Endodermal cell (in vitro differentiated cells): ENCODE results near the gene FGF23. TPM values are rescaled to one million over a fixed set of nuclear protein-coding genes. Genes with fewer than 3 reads are reported as not detected.

Source experiments
- DNase-seq: peaks from one replicate; pipeline ENCODE4 v3.0.0-alpha.2; 2017
- H3K27ac ChIP-seq: 2 replicates; pipeline ENCODE4 v1.5.1; 2013; ENCODE audit warnings: mild to moderate bottlenecking, low read depth, low read length, moderate library complexity
- H3K27me3 ChIP-seq: 2 replicates; pipeline ENCODE4 v1.6.1; 2013; ENCODE audit warnings: mild to moderate bottlenecking, low read length, moderate library complexity; ENCODE audit not compliant: insufficient read depth, control insufficient read depth, poor library complexity, severe bottlenecking
- H3K36me3 ChIP-seq: 2 replicates; pipeline ENCODE4 v1.7.0; 2013; ENCODE audit warnings: mild to moderate bottlenecking, low read length, moderate library complexity; ENCODE audit not compliant: control insufficient read depth, insufficient read depth
- H3K4me1 ChIP-seq: one replicate; pipeline ENCODE4 v1.7.0; 2013; ENCODE audit warnings: low read length; ENCODE audit not compliant: control insufficient read depth, insufficient read depth
- H3K4me3 ChIP-seq: 2 replicates; pipeline ENCODE4 v1.5.1; 2013; ENCODE audit warnings: mild to moderate bottlenecking, low read length, moderate library complexity
- H3K9ac ChIP-seq: 2 replicates; pipeline ENCODE4 v1.6.1; 2013; ENCODE audit warnings: mild to moderate bottlenecking, low read length, moderate library complexity; ENCODE audit not compliant: poor library complexity, severe bottlenecking; ENCODE audit errors: extremely low read depth
- H3K9me3 ChIP-seq: 2 replicates; pipeline ENCODE4 v1.6.1; 2013; ENCODE audit warnings: mild to moderate bottlenecking, low read length, moderate library complexity; ENCODE audit not compliant: control insufficient read depth
- H3K27ac Mint-ChIP-seq: 2 replicates; pipeline ENCODE4 v1.8.0; 2020; ENCODE audit warnings: mixed read lengths
- H3K27me3 Mint-ChIP-seq: 2 replicates; pipeline ENCODE4 v1.8.0; 2021; ENCODE audit warnings: mild to moderate bottlenecking, mixed read lengths; ENCODE audit not compliant: insufficient read depth
- H3K36me3 Mint-ChIP-seq: 2 replicates; pipeline ENCODE4 v1.8.0; 2020; ENCODE audit warnings: low read depth, mixed read lengths
- H3K4me1 Mint-ChIP-seq: 2 replicates; pipeline ENCODE4 v1.8.0; 2020; ENCODE audit warnings: mixed read lengths
- H3K4me3 Mint-ChIP-seq: 2 replicates; pipeline ENCODE4 v1.8.0; 2020; ENCODE audit warnings: mild to moderate bottlenecking, moderate library complexity, mixed read lengths
- H3K9me3 Mint-ChIP-seq: 2 replicates; pipeline ENCODE4 v1.8.0; 2020; ENCODE audit warnings: mild to moderate bottlenecking, mixed read lengths
- WGBS, 2 experiments: methylation state at CpG; one replicate each; pipeline versions ENCODE4 v1.1.5 to v1.1.7; 2013; ENCODE audit warnings: missing lambda C conversion rate in 2 of 2, mixed read lengths in 1 of 2; ENCODE audit not compliant: insufficient coverage in 1 of 2, insufficient read length in 1 of 2; 5-methylcytosine and 5-hydroxymethylcytosine counted together
- total RNA-seq, 2 donors: library from RNA; stranded (reverse); fragmentation: NEBNext Ultra II Directional in 1 of 2; extraction: Animal tissue kit (Norgen Biotek cat#: 25700) in 1 of 2; gene quantifications; 2 replicates in 1 of 2; 3 replicates in 1 of 2; pipeline ENCODE4 v1.2.1, GENCODE V29; 2021
- TF ChIP-seq, protein P1 (sequence below): fragments of 200-600 bp; sonication (generic); conservative IDR thresholded peaks from 2 replicates; pipeline ENCODE4 v1.5.0; 2021; ENCODE audit warnings: antibody characterized with exemption, mild to moderate bottlenecking

Gene FGF23
- total RNA-seq, 2 donors from 2014 or later = 0.33 to 0.44 TPM

DNA sequence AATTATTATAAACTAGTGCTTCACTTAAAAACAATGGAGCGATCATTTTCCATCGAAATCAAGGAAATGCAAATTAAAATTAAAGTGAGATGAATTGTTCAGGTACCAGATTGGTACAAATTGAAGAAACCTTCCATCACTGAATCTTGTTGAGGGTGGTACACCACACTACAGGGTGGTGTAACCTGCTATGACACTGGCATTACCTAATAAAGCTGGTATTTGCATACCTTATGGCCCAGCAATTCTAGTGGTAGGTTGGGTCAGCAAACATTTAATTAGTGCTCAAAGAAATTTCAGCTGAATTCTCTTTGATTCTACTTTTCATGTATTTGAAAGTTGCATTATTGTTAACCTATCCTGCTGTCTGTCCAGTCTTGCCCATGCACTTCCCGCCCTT, 49.3 kb downstream of the FGF23 start:
- Mint-ChIP-seq H3K36me3 (peaks cover 71% of the 10 kb centered on the region), H3K27me3 (no peaks in the 10 kb centered on the region), H3K4me3 (no peak overlapping the region), H3K27ac (peak overlapping the region; percentile 15), H3K4me1 (no peaks in the 10 kb centered on the region), H3K9me3 (peaks cover 7% of the 10 kb centered on the region)
- H3K36me3 ChIP-seq = peaks cover 65% of the 10 kb centered on the region
- H3K27ac ChIP-seq = no peak overlapping the region
- no peak for DNase-seq
- peaks cover 19% of the 10 kb centered on the region for H3K9me3 ChIP-seq
- H3K4me3 ChIP-seq = no peak overlapping the region
- WGBS, 2 experiments = 95 to 100% methylated on average over 1 to 3 of the region's 3 CpGs
- H3K4me1 ChIP-seq = no peaks in the 10 kb centered on the region
- no peak overlapping the region for H3K9ac ChIP-seq
- TF ChIP-seq, protein P1, sequence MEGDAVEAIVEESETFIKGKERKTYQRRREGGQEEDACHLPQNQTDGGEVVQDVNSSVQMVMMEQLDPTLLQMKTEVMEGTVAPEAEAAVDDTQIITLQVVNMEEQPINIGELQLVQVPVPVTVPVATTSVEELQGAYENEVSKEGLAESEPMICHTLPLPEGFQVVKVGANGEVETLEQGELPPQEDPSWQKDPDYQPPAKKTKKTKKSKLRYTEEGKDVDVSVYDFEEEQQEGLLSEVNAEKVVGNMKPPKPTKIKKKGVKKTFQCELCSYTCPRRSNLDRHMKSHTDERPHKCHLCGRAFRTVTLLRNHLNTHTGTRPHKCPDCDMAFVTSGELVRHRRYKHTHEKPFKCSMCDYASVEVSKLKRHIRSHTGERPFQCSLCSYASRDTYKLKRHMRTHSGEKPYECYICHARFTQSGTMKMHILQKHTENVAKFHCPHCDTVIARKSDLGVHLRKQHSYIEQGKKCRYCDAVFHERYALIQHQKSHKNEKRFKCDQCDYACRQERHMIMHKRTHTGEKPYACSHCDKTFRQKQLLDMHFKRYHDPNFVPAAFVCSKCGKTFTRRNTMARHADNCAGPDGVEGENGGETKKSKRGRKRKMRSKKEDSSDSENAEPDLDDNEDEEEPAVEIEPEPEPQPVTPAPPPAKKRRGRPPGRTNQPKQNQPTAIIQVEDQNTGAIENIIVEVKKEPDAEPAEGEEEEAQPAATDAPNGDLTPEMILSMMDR = no peak
- H3K27me3 ChIP-seq = no peaks in the 10 kb centered on the region

DNA sequence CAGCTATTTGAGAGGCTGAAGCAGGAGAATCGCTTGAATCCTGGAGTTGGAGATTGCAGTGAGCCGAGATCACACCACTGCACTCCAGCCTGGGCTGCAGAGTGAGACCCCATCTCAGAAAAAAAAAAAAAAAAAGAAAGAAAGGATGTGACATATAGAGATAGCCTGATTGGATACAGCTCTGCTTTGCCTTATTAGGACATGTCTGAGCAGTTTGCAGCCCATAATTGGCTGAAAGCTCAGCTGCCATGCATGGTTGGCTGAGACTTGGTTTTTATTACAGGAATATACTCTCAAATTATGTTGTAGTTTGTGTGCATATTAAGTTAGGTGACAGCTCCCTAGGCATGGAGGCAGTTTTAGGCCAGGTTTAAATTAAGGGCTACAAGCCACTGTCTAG, 52.2 kb downstream of the FGF23 start:
- H3K4me3 Mint-ChIP-seq = no peak overlapping the region
- H3K9me3 Mint-ChIP-seq = no peaks in the 10 kb centered on the region
- H3K36me3 Mint-ChIP-seq = peaks cover 58% of the 10 kb centered on the region
- H3K4me1 ChIP-seq = no peaks in the 10 kb centered on the region
- peaks cover 53% of the 10 kb centered on the region for H3K36me3 ChIP-seq
- peaks cover under 1% of the 10 kb centered on the region for H3K4me1 Mint-ChIP-seq
- H3K9me3 ChIP-seq = no peaks in the 10 kb centered on the region
- no peak overlapping the region for H3K4me3 ChIP-seq
- no peaks in the 10 kb centered on the region for H3K27me3 ChIP-seq
- H3K27me3 Mint-ChIP-seq = no peaks in the 10 kb centered on the region
- no peak overlapping the region for H3K27ac ChIP-seq
- WGBS, 2 experiments = 94% methylated on average over 2 of the region's 2 CpGs; no CpG with 5 or more reads in 1 of the 2 experiments
- no peak for DNase-seq
- no peak overlapping the region for H3K27ac Mint-ChIP-seq
- H3K9ac ChIP-seq = no peak overlapping the region
- TF ChIP-seq, protein P1 = no peak

DNA sequence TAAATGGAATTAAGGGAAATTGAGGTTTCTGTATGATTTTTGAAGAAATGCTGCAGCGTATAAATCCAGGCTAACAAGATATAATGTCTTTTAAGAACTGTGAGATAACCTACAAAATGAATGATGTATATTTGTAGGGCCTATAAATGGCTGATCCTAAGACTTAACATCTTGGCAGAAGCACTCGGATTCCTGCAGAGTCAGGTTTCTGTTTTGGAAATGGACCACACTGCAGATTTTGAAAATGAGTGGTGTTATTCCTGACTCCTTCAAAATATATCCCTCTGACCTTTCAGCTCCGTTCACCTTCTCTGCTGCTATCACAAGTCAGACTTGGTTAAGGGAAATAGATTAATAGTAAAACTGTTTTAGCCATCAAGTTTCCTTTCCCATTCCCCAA, 53.5 kb downstream of the FGF23 start:
- TF ChIP-seq, protein P1 = no peak
- no peak overlapping the region for H3K4me3 Mint-ChIP-seq

More for the DNA sequence above, 53.5 kb downstream of the FGF23 start:
- Histone ChIP-seq H3K9ac (no peak overlapping the region), H3K27ac (no peak overlapping the region), H3K36me3 (peaks cover 42% of the 10 kb centered on the region), H3K4me3 (no peak overlapping the region), H3K4me1 (no peaks in the 10 kb centered on the region), H3K9me3 (no peaks in the 10 kb centered on the region), H3K27me3 (no peaks in the 10 kb centered on the region)
- H3K27ac Mint-ChIP-seq = no peak overlapping the region
- no peak for DNase-seq
- peaks cover 49% of the 10 kb centered on the region for H3K36me3 Mint-ChIP-seq
- H3K27me3 Mint-ChIP-seq = no peaks in the 10 kb centered on the region
- WGBS, 2 experiments = 93 to 95% methylated on average over 2 of the region's 3 CpGs
- no peaks in the 10 kb centered on the region for H3K9me3 Mint-ChIP-seq
- peaks cover 7% of the 10 kb centered on the region for H3K4me1 Mint-ChIP-seq
